DOHH2 (cell line): ENCODE results near the gene MMP15.

Experiments used
- H3F3A ChIP-seq: fragments of 200-600 bp; sonication (generic), shearing (Covaris generic); 2 replicates; pipeline ENCODE4 v1.6.0; 2016; ENCODE audit warnings: antibody characterized with exemption, mild to moderate bottlenecking; ENCODE audit not compliant: control insufficient read depth, insufficient read depth
- H3K27ac ChIP-seq: fragments of 200-600 bp; sonication (generic); 2 replicates; pipeline ENCODE4 v1.5.1; 2014; ENCODE audit warnings: low read depth, mild to moderate bottlenecking, low read length, moderate library complexity
- H3K27me3 ChIP-seq: fragments of 200-600 bp; sonication (generic); 2 replicates; pipeline ENCODE4 v1.6.1; 2014; ENCODE audit warnings: mild to moderate bottlenecking, low read length, mixed read lengths; ENCODE audit not compliant: control insufficient read depth
- H3K36me3 ChIP-seq: fragments of 200-600 bp; sonication (generic); 2 replicates; pipeline ENCODE4 v1.6.1; 2014; ENCODE audit warnings: mild to moderate bottlenecking, low read length, moderate library complexity, mixed read lengths; ENCODE audit not compliant: control insufficient read depth
- H3K4me1 ChIP-seq: fragments of 200-600 bp; sonication (generic); 2 replicates; pipeline ENCODE4 v1.6.1; 2014; ENCODE audit warnings: mild to moderate bottlenecking, low read length, mixed read lengths; ENCODE audit not compliant: control insufficient read depth
- H3K4me2 ChIP-seq: fragments of 200-600 bp; sonication (generic); 2 replicates; pipeline ENCODE4 v1.6.0; 2014; ENCODE audit warnings: mild to moderate bottlenecking, low read length, moderate library complexity
- H3K4me3 ChIP-seq: fragments of 200-600 bp; sonication (generic); 2 replicates; pipeline ENCODE4 v1.5.1; 2014; ENCODE audit warnings: mild to moderate bottlenecking, low read length, mixed read lengths
- H3K79me2 ChIP-seq: fragments of 200-600 bp; sonication (generic); 2 replicates; pipeline ENCODE4 v1.6.1; 2014; ENCODE audit warnings: mild to moderate bottlenecking, low read length, mixed read lengths; ENCODE audit not compliant: control insufficient read depth
- H3K9me2 ChIP-seq: fragments of 200-600 bp; sonication (generic); replicated peaks from 2 replicates; pipeline ENCODE4 v1.6.1; 2014; ENCODE audit warnings: mild to moderate bottlenecking, low read length, mixed read lengths; ENCODE audit not compliant: control insufficient read depth
- H3K9me3 ChIP-seq: fragments of 200-600 bp; sonication (generic); 2 replicates; pipeline ENCODE4 v1.6.1; 2014; ENCODE audit warnings: antibody characterized with exemption, low read length, mixed read lengths; ENCODE audit not compliant: control insufficient read depth, insufficient read depth
- H4K20me1 ChIP-seq: fragments of 200-600 bp; sonication (generic); 2 replicates; pipeline ENCODE4 v1.6.0; 2014; ENCODE audit warnings: low read depth, mild to moderate bottlenecking, antibody characterized with exemption, low read length, moderate library complexity; ENCODE audit not compliant: control insufficient read depth, insufficient read depth
- CTCF ChIP-seq: fragments of 200-600 bp; sonication (generic); IDR thresholded peaks from one replicate; pipeline ENCODE4 v1.5.1; 2014; ENCODE audit warnings: antibody characterized with exemption, mild to moderate bottlenecking, low read depth, low read length; ENCODE audit not compliant: poor library complexity, severe bottlenecking
- EZH2phosphoT487 ChIP-seq: fragments of 200-600 bp; sonication (generic); IDR thresholded peaks from 2 replicates; pipeline ENCODE4 v1.6.1; 2017; ENCODE audit warnings: borderline replicate concordance, mild to moderate bottlenecking, antibody characterized with exemption, low read length, moderate library complexity, mixed read lengths

Gene MMP15

GRCh38 chr16:57984443-57985203 lies 40.9 kb upstream of the MMP15 start:
- H3K27me3 ChIP-seq: peaks cover 8% of the 10 kb centered on the region
- no peaks in the 10 kb centered on the region for H3K9me3 ChIP-seq
- no peak overlapping the region for H3K4me3 ChIP-seq
- no peak overlapping the region for H3K27ac ChIP-seq
- TF ChIP-seq CTCF (no peak), EZH2phosphoT487 (no peak)
- H3K36me3 ChIP-seq: no peaks in the 10 kb centered on the region
- H3K4me2 ChIP-seq: no peak overlapping the region
- no peaks in the 10 kb centered on the region for H3K79me2 ChIP-seq
- no peaks in the 10 kb centered on the region for H3K9me2 ChIP-seq
- no peaks in the 10 kb centered on the region for H4K20me1 ChIP-seq
- H3K4me1 ChIP-seq: peaks cover 4% of the 10 kb centered on the region
- H3F3A ChIP-seq: no peaks in the 10 kb centered on the region

- no peaks in the 10 kb centered on the region for H4K20me1 ChIP-seq
- no peak overlapping the region for H3K4me3 ChIP-seq
- no peaks in the 10 kb centered on the region for H3K79me2 ChIP-seq
- no peaks in the 10 kb centered on the region for H3K9me2 ChIP-seq
- no peaks in the 10 kb centered on the region for H3K9me3 ChIP-seq
- H3K4me1 ChIP-seq: peaks cover 4% of the 10 kb centered on the region
- no peaks in the 10 kb centered on the region for H3F3A ChIP-seq
- H3K27me3 ChIP-seq: peaks cover 8% of the 10 kb centered on the region
- TF ChIP-seq CTCF: no peak
- TF ChIP-seq EZH2phosphoT487: no peak
- no peak overlapping the region for H3K4me2 ChIP-seq
- no peaks in the 10 kb centered on the region for H3K36me3 ChIP-seq
- no peak overlapping the region for H3K27ac ChIP-seq
Measured at GRCh38 chr16:57985204-57986181, 40.1 kb upstream of the MMP15 start.

GRCh38 chr16:57986196-57986595 lies 39.4 kb upstream of the MMP15 start:
- Histone ChIP-seq H3K27ac (no peak overlapping the region), H4K20me1 (no peaks in the 10 kb centered on the region), H3K9me2 (no peaks in the 10 kb centered on the region), H3F3A (no peaks in the 10 kb centered on the region), H3K9me3 (no peaks in the 10 kb centered on the region), H3K4me1 (peaks cover 4% of the 10 kb centered on the region), H3K4me2 (no peak overlapping the region), H3K36me3 (no peaks in the 10 kb centered on the region), H3K4me3 (no peak overlapping the region), H3K27me3 (peaks cover 8% of the 10 kb centered on the region), H3K79me2 (no peaks in the 10 kb centered on the region)
- no peak for TF ChIP-seq CTCF
- no peak for TF ChIP-seq EZH2phosphoT487
